ENCODE results near the gene INPP5A.

INPP5A gene

GRCh38 chr10:132709471-132709951 is 171.9 kb downstream of the INPP5A start:
- Histone ChIP-seq H3K36me3 (ENCODE audit: control insufficient read depth in 1 of 2, insufficient read depth in 2 of 2, low read length in 2 of 2) (peaks cover 11 to 59% of the 10 kb centered on the region in 2 donors), H3K9me3 (ENCODE audit: control insufficient read depth in 1 of 2, low read length in 2 of 2) (peaks cover 6 to 11% of the 10 kb centered on the region in 2 donors), H3K27ac (ENCODE audit: low read depth, low read length) (no peak overlapping the region), H3K27me3 (ENCODE audit: control insufficient read depth in 1 of 2, insufficient read depth in 2 of 2, low read length in 2 of 2) (no peaks in the 10 kb centered on the region), H3K4me1 (ENCODE audit: control insufficient read depth in 1 of 2, insufficient read depth in 2 of 2, low read length in 2 of 2) (peaks cover 6 to 11% of the 10 kb centered on the region in 2 donors), H3K9ac (ENCODE audit: low read depth in 1 of 2, low read length in 2 of 2) (no peak overlapping the region), H3K4me3 (ENCODE audit: low read depth in 1 of 2, low read length in 2 of 2) (no peak overlapping the region)

GRCh38 chr10:132710036-132710686 is 172.6 kb downstream of the INPP5A start:
- Histone ChIP-seq H3K27ac (ENCODE audit: low read depth, low read length) (no peak overlapping the region), H3K4me3 (ENCODE audit: low read depth in 1 of 2, low read length in 2 of 2) (no peak overlapping the region), H3K4me1 (ENCODE audit: control insufficient read depth in 1 of 2, insufficient read depth in 2 of 2, low read length in 2 of 2) (peaks cover 6 to 11% of the 10 kb centered on the region in 2 donors), H3K9ac (ENCODE audit: low read depth in 1 of 2, low read length in 2 of 2) (no peak overlapping the region), H3K27me3 (ENCODE audit: control insufficient read depth in 1 of 2, insufficient read depth in 2 of 2, low read length in 2 of 2) (no peaks in the 10 kb centered on the region), H3K36me3 (ENCODE audit: control insufficient read depth in 1 of 2, insufficient read depth in 2 of 2, low read length in 2 of 2) (peaks cover 11 to 56% of the 10 kb centered on the region in 2 donors), H3K9me3 (ENCODE audit: control insufficient read depth in 1 of 2, low read length in 2 of 2) (peaks cover 4 to 11% of the 10 kb centered on the region in 2 donors)

- H3K4me1 ChIP-seq (ENCODE audit: control insufficient read depth in 1 of 2, insufficient read depth in 2 of 2, low read length in 2 of 2) = peaks cover 6 to 11% of the 10 kb centered on the region in 2 donors
- H3K27ac ChIP-seq (ENCODE audit: low read depth, low read length) = no peak overlapping the region
- H3K9ac ChIP-seq (ENCODE audit: low read depth in 1 of 2, low read length in 2 of 2) = no peak overlapping the region
- peaks cover 0 to 3% of the 10 kb centered on the region in 2 donors for H3K9me3 ChIP-seq (ENCODE audit: control insufficient read depth in 1 of 2, low read length in 2 of 2)
- H3K4me3 ChIP-seq (ENCODE audit: low read depth in 1 of 2, low read length in 2 of 2) = no peak overlapping the region
- H3K36me3 ChIP-seq (ENCODE audit: control insufficient read depth in 1 of 2, insufficient read depth in 2 of 2, low read length in 2 of 2) = peaks cover 6 to 57% of the 10 kb centered on the region in 2 donors
- no peaks in the 10 kb centered on the region for H3K27me3 ChIP-seq (ENCODE audit: control insufficient read depth in 1 of 2, insufficient read depth in 2 of 2, low read length in 2 of 2)
Measured at GRCh38 chr10:132710746-132711612, 173.4 kb downstream of the INPP5A start.

GRCh38 chr10:132711613-132712121 is 174.1 kb downstream of the INPP5A start:
- H3K36me3 ChIP-seq (ENCODE audit: control insufficient read depth in 1 of 2, insufficient read depth in 2 of 2, low read length in 2 of 2) = peaks cover 12 to 64% of the 10 kb centered on the region in 2 donors
- no peaks in the 10 kb centered on the region for H3K27me3 ChIP-seq (ENCODE audit: control insufficient read depth in 1 of 2, insufficient read depth in 2 of 2, low read length in 2 of 2)
- no peak overlapping the region for H3K9ac ChIP-seq (ENCODE audit: low read depth in 1 of 2, low read length in 2 of 2)
- no peak overlapping the region for H3K4me3 ChIP-seq (ENCODE audit: low read depth in 1 of 2, low read length in 2 of 2)
- H3K9me3 ChIP-seq (ENCODE audit: control insufficient read depth in 1 of 2, low read length in 2 of 2) = no peaks in the 10 kb centered on the region
- peaks cover 6 to 10% of the 10 kb centered on the region in 2 donors for H3K4me1 ChIP-seq (ENCODE audit: control insufficient read depth in 1 of 2, insufficient read depth in 2 of 2, low read length in 2 of 2)
- no peak overlapping the region for H3K27ac ChIP-seq (ENCODE audit: low read depth, low read length)

GRCh38 chr10:132712291-132712690 is 174.7 kb downstream of the INPP5A start:
- Histone ChIP-seq H3K4me1 (ENCODE audit: control insufficient read depth in 1 of 2, insufficient read depth in 2 of 2, low read length in 2 of 2) (peaks cover 4 to 6% of the 10 kb centered on the region in 2 donors), H3K4me3 (ENCODE audit: low read depth in 1 of 2, low read length in 2 of 2) (no peak overlapping the region), H3K27ac (ENCODE audit: low read depth, low read length) (no peak overlapping the region), H3K9ac (ENCODE audit: low read depth in 1 of 2, low read length in 2 of 2) (no peak overlapping the region), H3K27me3 (ENCODE audit: control insufficient read depth in 1 of 2, insufficient read depth in 2 of 2, low read length in 2 of 2) (no peaks in the 10 kb centered on the region), H3K36me3 (ENCODE audit: control insufficient read depth in 1 of 2, insufficient read depth in 2 of 2, low read length in 2 of 2) (peaks cover 15 to 65% of the 10 kb centered on the region in 2 donors), H3K9me3 (ENCODE audit: control insufficient read depth in 1 of 2, low read length in 2 of 2) (no peaks in the 10 kb centered on the region)

GRCh38 chr10:132712743-132713142 is 175.2 kb downstream of the INPP5A start:
- no peak overlapping the region for H3K9ac ChIP-seq (ENCODE audit: low read depth in 1 of 2, low read length in 2 of 2)
- no peak overlapping the region for H3K27ac ChIP-seq (ENCODE audit: low read depth, low read length)
- H3K27me3 ChIP-seq (ENCODE audit: control insufficient read depth in 1 of 2, insufficient read depth in 2 of 2, low read length in 2 of 2) = no peaks in the 10 kb centered on the region
- peaks cover 15 to 65% of the 10 kb centered on the region in 2 donors for H3K36me3 ChIP-seq (ENCODE audit: control insufficient read depth in 1 of 2, insufficient read depth in 2 of 2, low read length in 2 of 2)
- H3K4me3 ChIP-seq (ENCODE audit: low read depth in 1 of 2, low read length in 2 of 2) = no peak overlapping the region
- H3K9me3 ChIP-seq (ENCODE audit: control insufficient read depth in 1 of 2, low read length in 2 of 2) = no peaks in the 10 kb centered on the region
- peaks cover 0 to 1% of the 10 kb centered on the region in 2 donors for H3K4me1 ChIP-seq (ENCODE audit: control insufficient read depth in 1 of 2, insufficient read depth in 2 of 2, low read length in 2 of 2)

GRCh38 chr10:132713421-132714095 is 176.0 kb downstream of the INPP5A start:
- no peak overlapping the region for H3K27ac ChIP-seq (ENCODE audit: low read depth, low read length)
- H3K4me1 ChIP-seq (ENCODE audit: control insufficient read depth in 1 of 2, insufficient read depth in 2 of 2, low read length in 2 of 2) = no peaks in the 10 kb centered on the region
- H3K4me3 ChIP-seq (ENCODE audit: low read depth in 1 of 2, low read length in 2 of 2) = no peak overlapping the region
- H3K36me3 ChIP-seq (ENCODE audit: control insufficient read depth in 1 of 2, insufficient read depth in 2 of 2, low read length in 2 of 2) = peaks cover 11 to 60% of the 10 kb centered on the region in 2 donors
- no peaks in the 10 kb centered on the region for H3K27me3 ChIP-seq (ENCODE audit: control insufficient read depth in 1 of 2, insufficient read depth in 2 of 2, low read length in 2 of 2)
- H3K9ac ChIP-seq (ENCODE audit: low read depth in 1 of 2, low read length in 2 of 2) = no peak overlapping the region
- H3K9me3 ChIP-seq (ENCODE audit: control insufficient read depth in 1 of 2, low read length in 2 of 2) = no peaks in the 10 kb centered on the region

- H3K9ac ChIP-seq (ENCODE audit: low read depth in 1 of 2, low read length in 2 of 2) = no peak overlapping the region
- no peaks in the 10 kb centered on the region for H3K9me3 ChIP-seq (ENCODE audit: control insufficient read depth in 1 of 2, low read length in 2 of 2)
- no peaks in the 10 kb centered on the region for H3K4me1 ChIP-seq (ENCODE audit: control insufficient read depth in 1 of 2, insufficient read depth in 2 of 2, low read length in 2 of 2)
- no peak overlapping the region for H3K27ac ChIP-seq (ENCODE audit: low read depth, low read length)
- H3K4me3 ChIP-seq (ENCODE audit: low read depth in 1 of 2, low read length in 2 of 2) = no peak overlapping the region
- H3K36me3 ChIP-seq (ENCODE audit: control insufficient read depth in 1 of 2, insufficient read depth in 2 of 2, low read length in 2 of 2) = peaks cover 9 to 57% of the 10 kb centered on the region in 2 donors
- H3K27me3 ChIP-seq (ENCODE audit: control insufficient read depth in 1 of 2, insufficient read depth in 2 of 2, low read length in 2 of 2) = no peaks in the 10 kb centered on the region
Measured at GRCh38 chr10:132714096-132714985, 176.8 kb downstream of the INPP5A start.

All from duodenal mucosa (tissue), 2 donors.